ENCODE measurements around the gene ANKRD34A. TPM values are rescaled to one million over a fixed set of nuclear protein-coding genes. Genes with fewer than 3 reads are reported as not detected.

Gene ANKRD34A
- total RNA-seq, 1 experiment from 2014 or later, result 0.22 TPM

GRCh38 chr1:145959333-145959732 lies 5.0 kb downstream of the ANKRD34A start:
- Mint-ChIP-seq H3K27me3 (ENCODE audit: low read depth) (peaks cover 97% of the 10 kb centered on the region), H3K9me3 (no peaks in the 10 kb centered on the region), H3K4me1 (peaks cover 47% of the 10 kb centered on the region), H3K36me3 (no peaks in the 10 kb centered on the region), H3K4me3 (peak overlapping the region; percentile 96), H3K27ac (no peak overlapping the region)
- CTCF ChIA-PET, result interaction anchor here (1.3 to 2.8 kb wide), 3 partner anchors 64 to 68 kb away, joined by 4 to 17 read pairs (median 5); no protein-coding TSS in a partner anchor
- POLR2A ChIA-PET, result interaction anchor here (1.6 kb wide), 1 partner anchor 32 kb away, joined by 6 read pairs; the partner anchor contains the start of gene RBM8A
- TF ChIP-seq FOXP1 (CRISPR knock-in tag; IDR thresholded peaks at IDR 0.05; ENCODE audit: borderline replicate concordance), result no peak
- TF ChIP-seq CREB1 (CRISPR knock-in tag; IDR thresholded peaks at IDR 0.05), result no peak
- TF ChIP-seq RORB (CRISPR knock-in tag; IDR thresholded peaks at IDR 0.05), result no peak
- TF ChIP-seq ZNF671 (CRISPR knock-in tag; IDR thresholded peaks at IDR 0.05), result no peak
- TF ChIP-seq TCF7 (CRISPR knock-in tag; IDR thresholded peaks at IDR 0.05; ENCODE audit: low read depth), result no peak
- no peak for TF ChIP-seq HMGA2 (CRISPR knock-in tag; IDR thresholded peaks at IDR 0.05)
- no peak for TF ChIP-seq FOXK1 (CRISPR knock-in tag; IDR thresholded peaks at IDR 0.05)
- TF ChIP-seq, protein P1, sequence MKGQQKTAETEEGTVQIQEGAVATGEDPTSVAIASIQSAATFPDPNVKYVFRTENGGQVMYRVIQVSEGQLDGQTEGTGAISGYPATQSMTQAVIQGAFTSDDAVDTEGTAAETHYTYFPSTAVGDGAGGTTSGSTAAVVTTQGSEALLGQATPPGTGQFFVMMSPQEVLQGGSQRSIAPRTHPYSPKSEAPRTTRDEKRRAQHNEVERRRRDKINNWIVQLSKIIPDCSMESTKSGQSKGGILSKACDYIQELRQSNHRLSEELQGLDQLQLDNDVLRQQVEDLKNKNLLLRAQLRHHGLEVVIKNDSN (CRISPR knock-in tag; IDR thresholded peaks at IDR 0.05), result no peak
- no peak for TF ChIP-seq HMGXB4 (CRISPR knock-in tag; IDR thresholded peaks at IDR 0.05)
- TF ChIP-seq SOX15 (CRISPR knock-in tag; IDR thresholded peaks at IDR 0.05), result no peak
- TF ChIP-seq JAZF1 (CRISPR knock-in tag; IDR thresholded peaks at IDR 0.05), result no peak
- TF ChIP-seq CBFB (CRISPR knock-in tag; IDR thresholded peaks at IDR 0.05; ENCODE audit: low read depth), result no peak
- TF ChIP-seq TEAD4 (CRISPR knock-in tag; IDR thresholded peaks at IDR 0.05), result no peak
- DNase-seq (ENCODE audit: low spot score) (no peak), ATAC-seq (no peak)

DNA sequence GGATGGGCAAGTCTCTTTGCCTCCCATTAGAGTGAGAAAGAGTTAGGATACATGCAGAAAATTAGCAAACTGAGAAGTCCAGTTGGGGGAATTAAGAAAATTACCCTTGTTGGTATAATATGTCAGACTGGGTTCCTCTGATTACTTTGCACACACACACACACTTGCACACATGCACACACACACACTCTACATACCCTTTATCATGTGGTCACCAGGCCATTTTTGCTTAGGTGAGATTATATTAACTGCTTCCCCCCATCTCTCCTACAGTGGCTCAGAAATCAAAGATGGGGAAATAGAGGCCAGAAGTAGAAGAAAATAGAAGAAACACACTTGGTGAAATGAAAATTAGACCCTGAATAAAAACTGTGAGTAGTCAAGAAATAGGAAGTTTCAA lies 5.6 kb downstream of the ANKRD34A start:
- H3K27me3 Mint-ChIP-seq (ENCODE audit: low read depth), result peaks cover 97% of the 10 kb centered on the region
- peaks cover 41% of the 10 kb centered on the region for H3K4me1 Mint-ChIP-seq
- DNase-seq (ENCODE audit: low spot score) (no peak), ATAC-seq (no peak)
- H3K36me3 Mint-ChIP-seq, result no peaks in the 10 kb centered on the region
- no peak for TF ChIP-seq RELA (CRISPR knock-in tag; IDR thresholded peaks at IDR 0.05; ENCODE audit: borderline replicate concordance)
- TF ChIP-seq ZNF263 (CRISPR knock-in tag; IDR thresholded peaks at IDR 0.05; ENCODE audit: low read depth), result no peak
- no peak for TF ChIP-seq MLX (CRISPR knock-in tag; IDR thresholded peaks at IDR 0.05)
- no peak for TF ChIP-seq ERG (CRISPR knock-in tag; IDR thresholded peaks at IDR 0.05)
- TF ChIP-seq PRRX2 (CRISPR knock-in tag; IDR thresholded peaks at IDR 0.05), result no peak
- no peak for TF ChIP-seq JAZF1 (CRISPR knock-in tag; IDR thresholded peaks at IDR 0.05)
- TF ChIP-seq IRF1 (CRISPR knock-in tag; IDR thresholded peaks at IDR 0.05), result no peak
- no peak for TF ChIP-seq ZNF219 (CRISPR knock-in tag; IDR thresholded peaks at IDR 0.05; ENCODE audit: borderline replicate concordance)
- no peak for TF ChIP-seq NFYB (CRISPR knock-in tag; conservative IDR thresholded peaks at IDR 0.05; ENCODE audit: low read depth)
- no peak for TF ChIP-seq ZNF423 (CRISPR knock-in tag; IDR thresholded peaks at IDR 0.05)
- TF ChIP-seq FOXJ3 (CRISPR knock-in tag; IDR thresholded peaks at IDR 0.05; ENCODE audit: borderline replicate concordance), result no peak
- TF ChIP-seq HMGXB4 (CRISPR knock-in tag; IDR thresholded peaks at IDR 0.05), result no peak
- TF ChIP-seq, protein P1 (CRISPR knock-in tag; IDR thresholded peaks at IDR 0.05), result no peak
- no peak for TF ChIP-seq KAT7 (CRISPR knock-in tag; IDR thresholded peaks at IDR 0.05; ENCODE audit: borderline replicate concordance)
- no peak for TF ChIP-seq TCF7 (CRISPR knock-in tag; IDR thresholded peaks at IDR 0.05; ENCODE audit: low read depth)
- TF ChIP-seq SP1 (CRISPR knock-in tag; conservative IDR thresholded peaks at IDR 0.05), result no peak
- TF ChIP-seq FOXP1 (CRISPR knock-in tag; IDR thresholded peaks at IDR 0.05; ENCODE audit: borderline replicate concordance), result no peak
- TF ChIP-seq NFATC4 (CRISPR knock-in tag; IDR thresholded peaks at IDR 0.05), result no peak
- POLR2A ChIA-PET, result interaction anchor here (0.6 to 1.5 kb wide), 2 partner anchors 53 to 100 kb away, joined by 3 to 16 read pairs; partner anchors contain the start of gene PIAS3
- CTCF ChIA-PET, result interaction anchor here (1.1 to 2.8 kb wide), 5 partner anchors 20 to 100 kb away, joined by 4 to 17 read pairs (median 5); partner anchors contain the start of genes ITGA10 and PIAS3
- H3K27ac Mint-ChIP-seq, result no peak overlapping the region
- no peak overlapping the region for H3K4me3 Mint-ChIP-seq
- no peaks in the 10 kb centered on the region for H3K9me3 Mint-ChIP-seq
